GM21528 (cell line): ENCODE measurements around the gene ECHDC1.
"Not testable (repeated sequence)": the region's sequence is repeated elsewhere in the genome, so short reads cannot be mapped to it uniquely, and the experiment has no call there.

Experiments used
- ATAC-seq: cut with Tn5 transposase; IDR thresholded peaks from one replicate; pipeline ENCODE4 v1.9.1; 2021; ENCODE audit warnings: mild to moderate bottlenecking, moderate library complexity; ENCODE audit not compliant: unreplicated experiment, low FRiP score

ECHDC1 gene

DNA sequence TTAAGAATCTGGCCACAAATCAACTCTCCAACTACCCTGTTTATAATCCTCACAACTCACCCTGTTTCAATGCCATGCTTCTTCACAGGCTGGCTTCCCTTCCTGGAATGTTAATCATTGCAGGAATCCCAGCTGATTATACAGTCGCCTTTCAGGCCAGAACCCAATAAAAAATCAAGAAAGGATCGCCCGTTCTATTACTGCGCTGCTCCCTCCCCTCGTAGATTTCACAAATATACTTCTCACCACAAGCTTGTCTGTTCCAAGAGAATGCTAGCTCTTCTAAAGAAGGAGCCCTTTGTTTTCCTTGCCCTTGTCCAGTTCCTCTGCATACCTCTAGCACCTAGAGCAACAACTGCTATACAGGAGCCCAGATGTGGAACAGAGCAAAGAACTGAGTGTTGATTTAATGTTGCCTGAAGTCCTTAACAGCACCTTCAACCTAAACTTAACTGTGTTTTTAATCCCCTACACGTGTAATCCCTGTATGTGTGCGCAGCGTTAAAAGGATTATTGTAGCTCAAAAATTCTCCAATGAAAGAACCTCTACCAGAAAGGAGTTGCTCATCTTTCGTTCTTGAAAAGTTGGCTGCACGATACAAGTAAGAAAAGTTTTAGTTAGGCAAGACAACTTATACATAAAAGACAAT is 988 bp downstream of the ECHDC1 start:
- no peak for ATAC-seq

DNA sequence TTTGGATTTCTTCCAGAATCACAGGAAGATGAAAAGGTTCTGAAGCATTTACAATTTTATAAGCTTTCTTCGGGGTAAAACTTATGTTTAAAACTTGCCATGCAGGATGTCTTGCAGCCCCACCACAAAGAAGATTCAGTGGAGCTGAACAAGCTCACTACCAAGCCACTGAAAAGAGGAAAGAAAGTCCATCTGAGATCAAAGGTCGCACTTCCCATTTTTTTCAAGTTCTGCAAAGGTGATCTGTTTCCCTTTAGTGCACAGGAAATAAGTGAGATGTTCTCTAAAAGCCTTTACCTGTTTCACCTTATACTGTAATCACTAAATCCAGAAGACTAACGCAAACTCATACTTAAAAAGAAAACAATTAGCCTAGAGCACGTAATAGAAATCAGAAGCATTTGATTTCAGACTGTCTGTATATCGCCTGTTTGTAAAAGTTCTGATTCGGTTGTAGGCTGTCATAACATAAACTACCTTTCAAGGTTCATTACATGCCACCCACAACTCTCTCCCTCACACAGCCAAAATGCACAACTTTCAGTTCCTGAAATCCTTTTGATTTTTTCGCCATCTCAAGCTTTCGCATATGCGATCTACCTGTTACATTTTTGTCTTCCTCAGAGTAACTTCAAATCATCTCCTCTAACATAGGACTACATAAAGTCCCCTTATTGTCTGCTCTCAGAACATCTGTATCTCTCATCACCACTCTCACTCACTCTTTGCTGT is 1.8 kb downstream of the ECHDC1 start:
- ATAC-seq, result peak; percentile 38

DNA sequence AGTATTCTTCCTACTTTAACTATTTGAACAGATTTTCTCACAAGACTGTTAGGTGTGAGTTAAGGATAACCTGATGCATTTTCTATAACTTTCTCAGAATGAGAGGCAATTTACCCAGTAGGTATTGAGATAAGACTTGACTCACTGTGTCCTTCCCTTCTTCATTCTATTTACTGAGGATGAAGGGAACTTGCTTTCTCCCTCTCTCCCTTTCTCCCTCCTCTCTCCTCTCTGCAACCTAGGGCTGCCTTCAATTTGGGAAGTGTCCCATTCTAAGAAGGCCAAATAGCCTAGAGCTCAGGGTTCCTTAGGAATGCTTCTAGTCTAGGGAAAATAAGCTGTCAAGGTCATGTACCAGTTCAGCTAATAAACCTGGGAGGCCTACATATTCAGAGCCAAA is 3.2 kb downstream of the ECHDC1 start:
- ATAC-seq, result no peak

DNA sequence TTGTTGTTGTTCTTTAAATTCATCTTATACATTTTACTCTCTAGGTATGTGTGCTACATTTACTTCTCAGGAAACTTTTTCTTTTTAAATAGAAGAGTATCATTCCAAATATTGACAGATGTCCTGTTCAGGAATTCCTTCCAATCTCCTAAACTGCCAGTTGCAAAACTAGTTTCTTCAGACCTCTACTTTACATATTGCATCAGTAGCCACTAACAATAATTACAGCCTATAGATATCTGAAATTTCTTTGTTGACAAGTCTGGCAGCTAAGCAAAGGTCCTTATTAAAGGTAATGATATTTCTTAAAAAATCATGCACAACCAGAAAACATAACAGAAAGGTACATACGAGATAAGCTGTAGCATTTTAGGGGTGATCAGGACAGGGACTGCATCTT is 4.5 kb downstream of the ECHDC1 start:
- no peak for ATAC-seq

DNA sequence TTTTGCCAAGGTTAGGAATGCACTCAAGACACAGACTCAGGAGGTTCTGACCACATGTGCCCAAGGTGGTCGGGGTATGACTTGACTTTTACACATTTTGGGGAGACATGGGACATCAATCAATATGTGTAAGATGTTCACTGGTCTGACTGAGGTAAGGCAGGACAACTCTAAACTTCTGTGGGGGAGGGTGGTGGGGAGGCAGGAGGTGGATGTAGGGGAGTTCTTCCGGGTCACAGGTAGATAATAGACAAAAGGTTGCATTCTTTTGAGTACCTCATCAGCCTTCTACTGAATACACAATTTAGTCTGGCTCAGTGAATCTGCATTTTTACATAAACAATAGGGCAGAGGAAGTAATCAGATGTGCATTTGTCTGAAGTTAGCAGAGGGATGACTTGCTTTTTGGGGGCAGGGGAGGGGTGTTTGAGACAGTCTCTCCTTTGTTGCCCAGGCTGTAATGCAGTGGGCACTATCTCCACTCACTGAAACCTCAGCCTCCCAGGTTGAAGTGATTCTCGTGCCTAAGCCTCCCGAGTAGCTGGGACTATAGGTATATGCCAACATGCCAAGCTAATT is 10.9 kb downstream of the ECHDC1 start:
- ATAC-seq, result no peak

DNA sequence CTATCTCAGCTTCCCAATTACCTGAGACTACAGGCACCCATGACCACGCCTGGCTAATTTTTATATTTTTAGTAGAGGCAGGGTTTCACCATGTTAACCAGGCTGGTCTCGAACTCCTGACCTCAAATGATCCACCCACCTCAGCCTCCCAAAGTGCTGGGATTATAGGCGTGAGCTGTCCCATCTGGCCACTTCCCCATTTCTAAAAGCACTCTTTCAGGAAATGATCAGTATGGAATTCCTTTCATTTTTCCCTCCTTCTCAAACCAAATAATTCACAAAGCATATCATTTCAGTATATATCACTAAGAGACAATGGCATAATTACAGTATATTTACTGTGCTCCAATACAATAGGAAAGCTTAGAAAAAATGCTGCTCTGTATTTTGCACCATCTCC is 12.2 kb downstream of the ECHDC1 start:
- not testable (repeated sequence) for ATAC-seq

DNA sequence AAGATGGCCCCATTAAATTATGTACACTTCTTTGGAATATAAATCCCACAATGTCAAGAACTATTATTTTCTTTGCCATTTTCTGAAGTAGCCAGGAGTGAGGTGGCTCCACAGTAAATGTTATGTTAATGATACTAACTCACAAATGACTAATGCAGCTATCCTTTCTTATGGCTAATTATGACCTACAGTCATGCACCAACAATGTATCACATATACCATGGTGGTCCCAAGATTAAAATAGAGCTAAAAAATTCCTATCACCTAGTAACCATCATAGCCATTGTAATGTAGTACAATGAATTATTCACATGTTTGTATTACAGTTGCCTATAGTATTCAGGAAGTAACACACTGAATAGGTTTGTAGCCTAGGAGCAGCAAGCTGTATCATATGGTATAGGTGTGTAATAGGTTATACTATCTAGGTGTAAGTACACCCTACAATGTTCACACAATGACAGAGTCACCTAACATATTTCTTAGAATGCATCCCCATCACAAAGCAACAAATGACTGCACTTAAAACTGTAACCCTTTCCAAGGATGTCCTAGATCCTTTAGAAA is 15.3 kb downstream of the ECHDC1 start:
- no peak for ATAC-seq

DNA sequence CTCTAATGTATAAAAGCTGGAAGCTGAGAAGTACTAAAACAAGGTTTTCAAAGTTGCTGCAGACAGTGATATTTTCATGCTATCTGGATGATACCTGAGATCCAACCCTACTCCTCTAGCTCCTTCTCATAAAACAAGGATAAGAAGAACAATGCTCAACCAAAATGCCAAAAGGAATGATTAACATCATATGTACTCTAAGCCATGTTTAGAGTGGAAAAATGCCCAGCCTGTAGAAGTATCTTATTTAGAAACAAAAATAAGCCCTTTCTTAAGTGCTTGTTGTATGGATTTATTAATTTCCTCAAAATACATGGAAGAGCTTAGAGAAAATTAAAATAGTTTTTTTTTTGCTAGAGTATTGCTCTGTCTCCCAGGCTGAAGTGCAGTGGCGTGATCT is 23.7 kb downstream of the ECHDC1 start:
- ATAC-seq, result no peak

DNA sequence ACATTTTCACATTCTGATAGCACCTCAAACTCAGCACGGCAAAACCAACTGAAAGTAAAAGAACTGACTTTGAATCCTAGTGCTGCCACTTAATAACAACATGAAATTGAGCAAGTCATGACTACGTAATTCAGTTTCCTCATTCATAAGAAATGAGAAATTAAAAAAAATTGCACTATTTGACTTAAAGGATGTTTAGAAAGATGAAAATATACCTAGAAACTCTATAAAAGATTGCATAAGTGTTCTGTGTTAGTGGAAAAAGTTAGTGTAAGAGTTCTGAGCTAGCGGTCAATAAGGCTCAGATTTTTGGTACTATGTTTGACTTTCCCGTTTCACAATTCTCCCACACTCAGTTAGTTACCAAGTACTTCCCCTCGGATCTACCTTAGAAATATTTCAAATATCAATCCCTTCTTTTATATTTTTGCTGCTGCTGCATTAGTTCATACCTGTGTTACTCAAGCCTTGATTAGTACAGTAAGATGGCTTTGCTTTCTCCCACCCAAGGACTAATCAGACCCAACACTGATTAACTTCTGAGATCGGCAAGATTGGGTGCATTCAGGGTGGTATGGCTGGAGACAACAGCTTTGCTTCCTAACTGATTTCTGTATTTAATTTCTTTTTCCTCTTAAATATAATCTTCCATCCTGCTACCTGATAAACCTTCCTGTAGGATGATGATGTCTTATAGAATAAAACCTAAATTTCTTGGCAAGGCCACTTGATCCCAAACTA is 25.9 kb downstream of the ECHDC1 start:
- no peak for ATAC-seq

DNA sequence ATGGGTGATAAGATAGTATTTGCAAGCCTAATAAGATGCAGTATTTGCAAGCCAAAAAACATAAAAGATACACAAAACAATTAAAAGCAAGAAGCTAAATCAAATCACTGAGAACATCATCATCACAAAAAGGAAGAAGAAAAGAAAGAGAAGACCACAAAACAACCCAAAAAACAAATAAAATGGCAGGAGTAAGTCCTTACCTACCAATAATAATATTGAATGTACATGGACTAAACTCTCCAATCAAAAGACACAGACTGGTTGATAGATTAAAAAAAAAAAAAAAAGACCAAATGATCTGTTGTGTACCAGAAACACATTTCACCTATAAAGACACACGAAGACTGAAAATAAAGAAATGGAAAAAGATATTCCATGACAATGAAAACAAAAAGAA is 37.7 kb downstream of the ECHDC1 start:
- ATAC-seq, result no peak

DNA sequence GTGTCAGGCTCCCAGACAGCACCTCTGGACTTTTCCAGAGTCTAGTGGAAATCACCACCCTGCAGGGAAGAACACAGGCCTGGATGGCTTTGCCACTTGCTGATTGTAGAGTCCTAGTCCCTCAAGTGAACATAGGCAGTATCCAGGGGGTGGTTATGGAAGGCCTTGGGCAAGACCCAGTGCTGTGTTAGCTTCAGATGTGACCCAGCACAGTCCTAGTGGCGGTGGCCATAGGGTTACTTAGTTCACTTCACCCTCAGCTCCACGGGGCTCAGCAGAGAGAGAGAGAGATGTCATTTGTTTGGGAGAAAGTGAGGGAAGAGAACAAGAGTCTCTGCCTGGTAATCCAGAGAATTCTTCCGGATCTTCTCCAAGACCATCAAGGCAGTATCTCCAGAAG is 39.5 kb downstream of the ECHDC1 start:
- ATAC-seq, result no peak

DNA sequence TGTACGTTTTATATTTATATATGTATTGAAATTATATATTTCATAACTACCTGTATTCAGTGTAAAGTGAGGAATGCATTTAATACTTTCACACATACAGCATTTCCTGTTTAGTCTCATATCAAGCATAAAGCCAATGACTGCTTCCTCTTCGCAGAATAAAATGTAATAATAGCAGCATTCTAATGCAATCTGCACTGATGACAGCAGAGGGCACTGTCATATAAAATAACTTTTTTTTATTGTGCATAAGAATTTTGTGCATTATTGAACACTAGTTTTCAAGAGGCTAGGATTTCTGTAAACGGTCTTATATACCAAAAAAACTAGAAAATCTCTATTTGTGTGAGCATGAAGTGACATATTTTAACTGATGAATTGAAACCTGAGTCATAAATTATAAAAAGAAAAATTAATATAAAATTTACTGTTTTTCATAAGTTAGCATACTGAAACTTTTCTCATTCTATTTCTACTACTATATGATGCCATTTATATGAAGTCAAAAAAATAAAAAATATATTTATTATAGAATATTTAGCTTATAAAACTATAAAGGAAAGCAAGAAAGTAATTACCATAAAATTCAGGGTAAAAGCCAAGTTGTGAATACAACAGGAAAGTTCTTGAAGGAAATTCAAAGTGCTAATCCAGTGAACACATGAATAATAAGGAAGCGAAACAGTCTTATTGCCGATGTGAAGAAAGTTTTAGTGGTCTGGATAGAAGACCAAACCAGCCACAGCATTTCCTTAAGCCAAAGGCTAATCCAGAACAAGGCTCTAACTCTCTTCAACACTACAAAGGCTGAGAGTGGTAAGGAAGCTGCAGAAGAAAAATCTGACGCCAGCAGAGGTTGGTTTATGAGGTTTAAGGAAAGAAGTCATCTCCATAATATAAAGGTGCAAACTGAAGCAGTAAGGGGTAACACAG is 40.4 kb downstream of the ECHDC1 start:
- ATAC-seq, result no peak

DNA sequence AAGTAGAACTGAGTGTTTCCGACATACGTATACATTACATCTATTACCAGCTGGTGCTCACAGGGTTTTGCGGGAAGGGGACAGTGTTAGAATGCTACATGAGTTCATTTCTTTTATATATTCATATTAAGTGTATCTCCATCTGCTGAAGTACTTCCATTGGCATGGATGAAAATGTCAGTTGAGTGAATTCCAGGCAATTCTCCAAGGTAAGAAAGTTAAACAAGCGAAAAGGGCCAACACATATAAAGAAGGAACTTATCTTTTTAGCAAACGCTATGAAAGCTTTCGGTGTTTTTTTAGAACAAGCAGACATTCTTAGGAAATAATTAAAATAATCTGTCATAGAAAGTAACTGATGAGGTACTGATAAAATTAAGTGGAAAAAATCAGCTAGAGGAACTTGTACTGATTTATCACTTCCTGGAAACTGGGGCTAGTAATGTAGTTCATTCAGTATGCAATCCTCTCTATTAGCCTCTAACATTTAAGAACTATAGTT is 42.2 kb downstream of the ECHDC1 start:
- no peak for ATAC-seq

DNA sequence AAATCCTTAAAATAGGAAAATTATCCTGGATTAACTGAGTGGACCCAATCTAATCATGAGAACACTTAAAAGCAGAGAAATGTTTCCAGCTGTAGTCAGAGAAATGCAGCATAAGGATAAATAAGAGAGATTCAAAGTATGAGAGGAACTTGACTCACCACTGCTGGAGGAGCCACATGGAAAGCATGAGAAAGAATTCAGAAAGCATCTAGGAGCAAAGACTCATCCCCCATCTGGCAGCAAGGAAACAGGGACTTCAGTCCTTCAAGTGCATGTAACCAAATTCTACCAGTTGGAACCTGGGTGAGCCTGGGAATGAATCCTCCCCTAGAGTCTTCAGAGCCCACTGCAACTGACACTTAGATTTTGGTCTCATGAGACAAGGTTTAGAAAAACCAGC is 43.0 kb downstream of the ECHDC1 start:
- no peak for ATAC-seq

DNA sequence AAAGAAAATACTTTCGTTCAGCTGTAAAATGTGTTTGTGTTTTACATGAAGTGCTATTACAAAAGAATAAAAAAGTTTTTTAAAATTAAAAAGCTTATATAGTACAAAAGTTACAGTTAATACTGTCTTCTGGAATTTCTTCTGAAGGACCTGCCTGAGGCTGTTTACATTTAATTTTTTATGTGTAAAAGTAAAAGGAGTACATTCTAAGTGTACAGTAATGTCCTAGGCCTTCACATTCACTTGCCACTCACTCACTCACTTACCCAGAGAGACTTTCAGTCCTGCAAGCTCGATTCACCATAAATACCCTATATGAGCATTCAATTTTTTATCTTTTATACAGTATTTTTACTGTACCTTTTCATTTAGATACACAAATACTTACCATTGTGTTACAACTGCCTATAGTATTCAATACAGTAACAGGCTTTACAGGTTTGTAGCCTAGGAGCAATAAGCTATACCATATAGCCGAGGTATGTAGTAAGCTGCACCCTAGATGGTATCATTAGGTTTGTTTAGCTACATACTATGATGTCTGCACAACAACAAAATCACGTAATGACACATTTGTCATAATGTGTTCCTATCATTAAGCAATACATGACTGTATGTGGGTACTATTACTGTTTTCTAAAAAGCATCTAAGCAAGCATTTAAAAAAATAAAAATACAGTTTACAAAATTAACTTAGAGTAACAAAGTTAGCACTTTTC is 43.7 kb downstream of the ECHDC1 start:
- no peak for ATAC-seq

DNA sequence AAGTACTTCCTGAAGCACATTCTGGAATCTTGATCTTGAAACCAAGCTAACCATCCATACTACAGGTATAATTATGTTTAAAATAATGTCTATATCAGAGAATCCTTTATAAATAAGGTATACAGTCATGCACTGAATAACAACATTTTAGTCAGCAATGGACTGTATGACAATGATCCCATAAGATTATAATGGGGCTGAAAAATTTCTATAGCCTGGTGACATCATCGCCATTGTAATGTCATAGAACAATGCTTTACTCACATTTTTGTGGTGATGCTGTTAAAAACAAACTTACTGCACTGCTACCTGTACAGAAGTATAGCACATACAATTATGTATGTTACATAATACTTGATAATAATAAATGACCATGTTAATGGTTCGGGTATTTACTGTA is 44.9 kb downstream of the ECHDC1 start:
- ATAC-seq, result no peak

DNA sequence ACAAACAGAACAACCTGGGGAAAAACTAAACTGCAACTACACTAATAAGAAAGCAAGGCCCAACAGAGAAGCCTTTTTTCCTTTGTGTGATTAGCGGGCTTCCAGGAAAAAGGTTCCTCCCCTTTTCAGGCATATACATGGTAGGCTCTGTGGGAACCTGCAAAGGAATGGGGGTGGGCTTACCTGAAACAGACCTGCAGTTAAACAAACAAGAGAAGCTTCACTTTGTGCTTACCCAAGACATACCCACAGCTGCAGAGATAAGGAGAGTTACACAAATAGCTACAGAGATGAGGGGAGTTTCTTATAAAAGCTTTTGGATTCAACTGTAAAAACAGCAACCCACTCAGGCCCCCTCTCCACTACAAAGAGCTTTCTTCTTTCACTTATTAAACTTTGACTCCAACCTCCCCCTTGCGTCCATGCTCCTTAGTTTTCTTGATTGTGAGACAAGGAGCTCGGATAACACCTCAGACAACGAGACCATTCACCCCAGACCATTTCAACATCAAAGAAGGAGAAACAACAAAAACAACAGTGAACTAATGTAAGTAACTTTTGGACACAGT is 45.8 kb downstream of the ECHDC1 start:
- ATAC-seq, result no peak

DNA sequence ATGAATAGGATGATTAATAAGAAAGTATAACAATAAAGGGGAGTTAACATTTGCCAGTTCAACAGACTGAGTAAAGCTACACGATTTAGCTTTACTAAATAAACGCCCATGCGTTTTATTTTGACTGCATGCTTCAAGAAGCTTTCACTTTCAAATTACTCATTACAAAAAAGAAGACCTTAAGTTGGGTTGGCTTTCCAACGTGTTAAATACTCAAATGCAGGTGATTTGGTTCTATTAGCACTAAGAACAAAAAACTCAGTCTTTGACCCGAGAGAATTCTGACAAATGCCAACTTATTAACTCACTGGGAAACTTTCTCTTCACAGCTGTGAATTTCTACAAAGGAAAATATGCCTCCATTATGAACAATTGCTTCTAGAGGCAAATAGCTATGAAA is 51.9 kb downstream of the ECHDC1 start:
- peak; percentile 88 for ATAC-seq
